Naive thymus-derived CD4-positive, alpha-beta T cell (primary cell): ENCODE measurements around the gene GTPBP3. TPM values are rescaled to one million over a fixed set of nuclear protein-coding genes. Genes with fewer than 3 reads are reported as not detected.

Experiments used
- ATAC-seq: fragments of 150-1000 bp; cut with Tn5 transposase; 2 replicates; pipeline ENCODE4 v1.10.0; 2021; ENCODE audit warnings: mild to moderate bottlenecking, moderate library complexity
- CTCF ChIA-PET: fragments of 350-600 bp; sonication (Branson Sonifier 250); formaldehyde crosslinking; loops from one replicate; lab custom pipeline; 2021; ENCODE audit warnings: antibody characterized with exemption; lab: Charles Lee
- POLR2A ChIA-PET: fragments of 350-600 bp; sonication (Branson Sonifier 250); formaldehyde crosslinking; loops from one replicate; lab custom pipeline; 2021; ENCODE audit warnings: antibody characterized with exemption, inconsistent platforms; lab: Charles Lee
- DNase-seq, 9 donors: peaks; one replicate each; pipeline versions ENCODE4 v3.0.0 to v3.0.0-alpha.2; 2020 to 2022; ENCODE audit warnings: mixed read lengths in 1 of 9
- H3K27ac ChIP-seq: one replicate; pipeline ENCODE4 v1.7.0; 2013; ENCODE audit warnings: mild to moderate bottlenecking, low read depth, low read length, moderate library complexity
- H3K27me3 ChIP-seq, 2 donors: one replicate each; pipeline ENCODE4 v1.7.0; 2013; ENCODE audit warnings: low read length in 2 of 2, mild to moderate bottlenecking in 2 of 2, moderate library complexity in 2 of 2; ENCODE audit not compliant: control insufficient read depth in 2 of 2, insufficient read depth in 2 of 2
- H3K36me3 ChIP-seq, 3 experiments: 1 replicate in 2 of 3; 2 replicates in 1 of 3; pipeline ENCODE4 v1.7.0; 2013; ENCODE audit warnings: low read length in 3 of 3, mild to moderate bottlenecking in 3 of 3, moderate library complexity in 1 of 3; ENCODE audit not compliant: insufficient read depth in 3 of 3, control insufficient read depth in 2 of 3
- H3K4me1 ChIP-seq, 2 donors: one replicate each; pipeline ENCODE4 v1.7.0; 2013; ENCODE audit warnings: low read length in 2 of 2, mild to moderate bottlenecking in 2 of 2, moderate library complexity in 1 of 2; ENCODE audit not compliant: control insufficient read depth in 2 of 2, insufficient read depth in 2 of 2
- H3K4me3 ChIP-seq: 2 replicates; pipeline ENCODE4 v1.7.0; 2013; ENCODE audit warnings: mild to moderate bottlenecking, low read length
- H3K9me3 ChIP-seq, 3 experiments: 1 replicate in 2 of 3; 2 replicates in 1 of 3; pipeline ENCODE4 v1.7.0; 2013; ENCODE audit warnings: low read length in 3 of 3; ENCODE audit not compliant: control insufficient read depth in 2 of 3
- H3K27ac Mint-ChIP-seq, 9 donors: one replicate each; pipeline ENCODE4 v1.8.0; 2020 to 2022; ENCODE audit warnings: mixed read lengths in 9 of 9, mild to moderate bottlenecking in 8 of 9, moderate library complexity in 5 of 9, inconsistent platforms in 2 of 9
- H3K27me3 Mint-ChIP-seq, 5 donors: one replicate each; pipeline ENCODE4 v1.8.0; 2021 to 2022; ENCODE audit warnings: mixed read lengths in 5 of 5, mild to moderate bottlenecking in 1 of 5
- H3K36me3 Mint-ChIP-seq, 5 donors: one replicate each; pipeline ENCODE4 v1.8.0; 2020 to 2022; ENCODE audit warnings: mixed read lengths in 5 of 5, mild to moderate bottlenecking in 3 of 5, inconsistent platforms in 1 of 5
- H3K4me1 Mint-ChIP-seq, 7 donors: one replicate each; pipeline ENCODE4 v1.8.0; 2020 to 2022; ENCODE audit warnings: mixed read lengths in 7 of 7, mild to moderate bottlenecking in 3 of 7, inconsistent platforms in 1 of 7
- H3K4me3 Mint-ChIP-seq, 10 donors: one replicate each; pipeline ENCODE4 v1.8.0; 2020 to 2022; ENCODE audit warnings: mild to moderate bottlenecking in 10 of 10, mixed read lengths in 10 of 10, moderate library complexity in 6 of 10, inconsistent platforms in 2 of 10
- H3K9me3 Mint-ChIP-seq, 11 donors: one replicate each; pipeline ENCODE4 v1.8.0; 2020 to 2022; ENCODE audit warnings: mixed read lengths in 11 of 11, mild to moderate bottlenecking in 4 of 11, inconsistent platforms in 1 of 11, moderate library complexity in 1 of 11
- intact Hi-C, 2 donors: fragments of 100-400 bp; cut with micrococcal nuclease; formaldehyde crosslinking; loops; one replicate each; pipeline ENCODE4 v1.15.1; 2023
- polyA plus RNA-seq, 2 donors: library from polyadenylated mRNA; unstranded; fragments of 300-500 nt; fragmentation: Illumina TruSeq; gene quantifications; one replicate each; pipeline ENCODE4 v1.2.3, GENCODE V29; 2021
- total RNA-seq, 6 experiments: library from RNA in 5 of 6; stranded (reverse) in 5 of 6; gene quantifications; 1 replicate in 5 of 6; 2 replicates in 1 of 6; pipeline ENCODE4 v1.2.3 and lab custom pipeline; 2021 to 2026

The GTPBP3 gene
- total and polyA plus RNA-seq, 7 experiments from 2014 or later = 5.1 to 59.8 (median 36.8) TPM

DNA sequence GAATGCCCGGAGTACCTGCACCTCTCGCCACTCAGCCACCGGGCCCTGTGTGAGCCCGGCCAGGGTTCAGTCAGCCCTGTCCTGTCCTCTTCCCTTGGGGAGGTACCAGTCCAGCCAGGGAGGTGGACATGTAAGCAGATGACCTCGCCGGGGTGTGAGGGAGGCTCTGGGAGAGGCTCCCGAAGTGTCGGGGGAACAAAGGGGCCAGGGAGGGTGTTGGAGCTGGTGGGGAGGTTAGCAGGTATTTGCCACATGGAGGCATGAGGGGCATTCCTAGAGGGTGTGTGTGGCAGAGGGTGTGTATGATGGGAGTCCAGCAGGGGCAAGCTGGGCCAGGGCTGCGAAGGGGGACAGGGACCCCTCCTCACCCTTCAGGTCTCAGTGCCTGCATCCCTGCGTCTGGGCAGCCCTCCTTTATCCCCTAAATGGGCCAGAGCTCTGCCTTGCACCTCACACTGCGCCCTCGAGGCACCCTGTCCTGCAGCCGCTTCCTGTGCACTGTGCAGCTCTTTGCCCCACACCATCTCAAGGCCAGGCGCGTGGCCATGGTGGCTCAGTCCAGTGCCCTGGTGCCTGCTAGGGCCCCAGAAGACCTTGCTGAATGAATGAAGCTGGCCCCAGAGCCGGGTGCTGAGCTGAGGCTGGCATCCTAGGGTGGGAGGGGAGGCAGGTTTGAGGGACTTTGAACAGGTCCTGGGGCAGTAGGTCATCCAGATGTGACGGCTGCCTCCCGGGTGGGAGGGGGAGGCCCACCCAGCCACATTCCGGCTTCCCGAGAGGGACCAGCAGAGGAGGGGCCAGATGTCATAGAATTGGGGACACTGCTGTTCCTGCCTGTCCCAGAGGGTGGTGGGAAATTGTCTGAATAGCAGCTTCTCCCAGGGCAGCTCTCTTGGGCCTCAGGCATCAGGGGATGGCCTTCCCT lies 24.9 kb upstream of the GTPBP3 start:
- ChIA-PET POLR2A (interaction anchor here (1.3 kb wide), 1 partner anchor 22 kb away, joined by 3 read pairs; the partner anchor contains the start of gene ANO8), CTCF (no interaction called here)
- Histone ChIP-seq H3K4me1 (peaks cover 13 to 15% of the 10 kb centered on the region in 2 donors), H3K9me3 (no peaks in the 10 kb centered on the region), H3K27me3 (no peaks in the 10 kb centered on the region), H3K4me3 (no peak overlapping the region), H3K27ac (no peak overlapping the region), H3K36me3 (peaks cover 0 to 44% (median 16%) of the 10 kb centered on the region in 3 experiments)
- Mint-ChIP-seq H3K4me3 (peak overlapping the region in 1 of 10 donors; percentile 74), H3K27me3 (no peaks in the 10 kb centered on the region), H3K4me1 (peaks cover 24 to 37% (median 33%) of the 10 kb centered on the region in 7 donors), H3K27ac (no peak overlapping the region), H3K9me3 (no peaks in the 10 kb centered on the region), H3K36me3 (peaks cover 0 to 13% (median 4%) of the 10 kb centered on the region in 5 donors)
- intact Hi-C loops = no loop called here
- ATAC-seq (no peak), DNase-seq (no peak)

DNA sequence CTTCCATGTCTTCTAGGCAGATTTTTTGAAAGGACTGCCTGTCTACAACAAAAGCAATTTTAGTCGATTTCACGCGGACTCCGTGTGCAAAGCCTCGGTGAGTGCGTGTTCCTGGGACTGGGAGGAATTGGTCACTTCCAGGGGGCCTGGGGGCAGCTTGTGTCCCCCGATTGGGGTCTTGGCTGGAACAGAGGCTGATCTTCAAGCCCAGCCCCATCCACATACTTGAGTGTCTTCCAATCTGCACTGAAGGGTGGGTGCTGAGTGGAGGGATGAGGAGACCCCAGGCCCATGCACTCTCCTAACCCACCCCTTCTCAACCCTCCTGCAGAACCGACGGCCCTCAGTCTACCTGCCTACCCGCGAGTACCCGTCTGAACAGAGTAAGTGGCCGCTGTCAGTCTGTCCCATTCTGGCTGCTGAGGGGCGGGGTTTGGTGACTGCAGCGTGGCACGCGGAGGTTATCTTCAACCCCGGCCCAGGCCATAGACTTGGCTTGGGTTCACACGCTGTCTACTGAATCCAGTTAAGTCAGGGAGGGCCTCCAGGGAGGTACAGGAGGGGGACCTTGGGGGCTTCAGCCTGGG lies 23.3 kb upstream of the GTPBP3 start:
- no peaks in the 10 kb centered on the region for H3K27me3 ChIP-seq
- Mint-ChIP-seq H3K36me3 (peaks cover 0 to 13% (median 4%) of the 10 kb centered on the region in 5 donors), H3K9me3 (peaks cover 0 to 2% (median 0%) of the 10 kb centered on the region in 11 donors), H3K27ac (peak overlapping the region in 1 of 9 donors; percentile 33), H3K27me3 (no peaks in the 10 kb centered on the region), H3K4me1 (peaks cover 16 to 27% (median 24%) of the 10 kb centered on the region in 7 donors), H3K4me3 (no peak overlapping the region)
- DNase-seq (no peak), ATAC-seq (no peak)
- peaks cover 13 to 15% of the 10 kb centered on the region in 2 donors for H3K4me1 ChIP-seq
- intact Hi-C loops = no loop called here
- CTCF ChIA-PET = no interaction called here
- H3K4me3 ChIP-seq = no peak overlapping the region
- POLR2A ChIA-PET = interaction anchor here (0.7 to 1.3 kb wide), 2 partner anchors 20 to 24 kb away, joined by 3 to 4 read pairs; partner anchors contain the start of gene ANO8
- H3K27ac ChIP-seq = no peak overlapping the region
- H3K36me3 ChIP-seq = peaks cover 0 to 55% (median 16%) of the 10 kb centered on the region in 3 experiments
- no peaks in the 10 kb centered on the region for H3K9me3 ChIP-seq

DNA sequence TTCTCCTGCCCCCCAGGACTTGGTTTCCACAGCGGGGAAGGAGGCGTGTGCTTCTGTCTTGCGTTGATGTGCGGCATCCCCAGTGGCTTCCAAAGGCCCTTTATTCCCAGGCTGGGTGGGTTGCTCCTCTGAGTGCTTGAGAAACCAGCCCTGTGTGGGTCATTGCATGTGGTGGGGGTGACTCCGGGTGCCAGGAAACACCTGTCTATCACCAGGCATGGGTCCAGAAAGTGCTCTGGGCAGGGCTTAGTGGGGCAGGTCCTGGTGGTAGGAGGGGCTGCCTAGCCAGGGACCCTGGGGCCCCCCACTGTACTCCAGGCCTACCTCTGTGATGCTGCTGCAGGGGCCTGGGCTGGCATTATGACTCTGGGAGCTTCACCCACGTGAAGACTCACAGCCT lies 18.4 kb upstream of the GTPBP3 start:
- DNase-seq (no peak), ATAC-seq (no peak)
- intact Hi-C loops = no loop called here
- Mint-ChIP-seq H3K36me3 (peaks cover 0 to 10% (median 0%) of the 10 kb centered on the region in 5 donors), H3K4me1 (peaks cover 3 to 11% (median 7%) of the 10 kb centered on the region in 7 donors), H3K9me3 (peaks cover 0 to 3% (median 0%) of the 10 kb centered on the region in 11 donors), H3K27me3 (no peaks in the 10 kb centered on the region), H3K4me3 (no peak overlapping the region), H3K27ac (no peak overlapping the region)
- Histone ChIP-seq H3K9me3 (no peaks in the 10 kb centered on the region), H3K4me1 (no peaks in the 10 kb centered on the region), H3K4me3 (no peak overlapping the region), H3K27me3 (no peaks in the 10 kb centered on the region), H3K36me3 (peaks cover 0 to 63% (median 18%) of the 10 kb centered on the region in 3 experiments), H3K27ac (no peak overlapping the region)
- ChIA-PET POLR2A (no interaction called here), CTCF (no interaction called here)

DNA sequence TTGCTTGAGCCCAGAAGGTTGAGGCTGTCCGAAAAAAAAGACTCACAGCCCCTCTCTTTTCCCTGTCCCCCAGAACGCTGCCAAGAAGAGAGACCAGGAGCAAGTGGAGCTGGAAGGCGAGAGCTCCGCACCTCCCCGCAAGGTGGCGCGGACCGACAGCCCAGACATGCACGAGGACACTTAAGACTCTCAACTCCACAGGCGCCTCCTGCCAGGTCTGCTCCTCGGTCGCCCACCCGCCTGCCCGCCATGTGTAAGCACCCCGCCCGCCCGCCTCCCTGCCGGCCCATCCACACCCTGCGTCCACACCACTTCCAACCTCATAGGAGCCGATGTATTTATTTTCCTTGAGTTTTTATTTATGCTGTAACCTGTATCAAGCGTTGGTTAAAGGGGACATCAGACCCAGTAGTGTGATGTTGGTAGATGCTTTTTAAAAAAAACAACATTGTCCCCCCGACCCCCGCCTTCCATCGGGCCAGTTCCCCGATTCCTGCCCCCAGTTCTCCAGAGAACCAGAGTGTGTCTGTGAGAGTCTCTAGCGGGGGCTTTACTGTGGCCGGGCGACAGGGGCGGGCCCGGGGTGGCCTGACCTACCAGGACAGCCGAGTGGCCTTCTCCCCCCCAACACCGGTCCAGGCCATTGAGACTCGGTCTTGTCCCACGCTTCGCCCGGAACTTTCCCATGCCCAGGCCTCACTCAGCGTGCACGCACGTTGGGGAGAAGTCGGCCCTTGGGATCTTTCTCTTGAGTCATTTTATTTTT lies 17.7 kb upstream of the GTPBP3 start:
- Histone ChIP-seq H3K27me3 (no peaks in the 10 kb centered on the region), H3K4me3 (no peak overlapping the region), H3K36me3 (peaks cover 0 to 56% (median 13%) of the 10 kb centered on the region in 3 experiments), H3K27ac (no peak overlapping the region), H3K9me3 (no peaks in the 10 kb centered on the region), H3K4me1 (no peaks in the 10 kb centered on the region)
- H3K9me3 Mint-ChIP-seq = peaks cover 0 to 3% (median 0%) of the 10 kb centered on the region in 11 donors
- no peak for ATAC-seq
- no peaks in the 10 kb centered on the region for H3K27me3 Mint-ChIP-seq
- POLR2A ChIA-PET = no interaction called here
- H3K36me3 Mint-ChIP-seq = peaks cover 0 to 10% (median 0%) of the 10 kb centered on the region in 5 donors
- no peak for DNase-seq
- no peak overlapping the region for H3K27ac Mint-ChIP-seq
- intact Hi-C loops = no loop called here
- CTCF ChIA-PET = no interaction called here
- peak overlapping the region in 1 of 10 donors; percentile 34 for H3K4me3 Mint-ChIP-seq
- H3K4me1 Mint-ChIP-seq = peaks cover 3 to 11% (median 7%) of the 10 kb centered on the region in 7 donors

DNA sequence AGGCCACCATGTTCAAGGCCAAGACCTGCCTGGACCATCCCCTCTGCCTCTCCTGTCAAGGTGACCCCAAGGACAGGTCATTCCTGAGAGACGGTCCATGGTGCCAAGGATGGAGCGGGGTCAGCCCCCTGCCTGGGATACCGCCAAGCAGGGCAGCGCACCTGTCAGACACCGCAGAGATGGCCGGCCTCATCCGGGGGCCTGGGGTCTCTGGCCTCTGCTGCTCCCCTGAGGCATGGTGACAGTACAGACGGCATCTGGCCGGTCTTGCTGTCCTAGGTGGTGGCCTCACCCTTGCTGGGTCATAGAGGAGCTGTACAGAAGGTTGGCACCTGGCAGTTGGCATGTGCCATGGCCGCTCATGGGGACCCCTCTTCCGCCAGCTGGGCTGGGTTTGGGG lies 16.9 kb upstream of the GTPBP3 start:
- ChIA-PET CTCF (no interaction called here), POLR2A (interaction anchor here (0.7 kb wide), 1 partner anchor 12 kb away, joined by 3 read pairs; no protein-coding TSS in a partner anchor)
- Histone ChIP-seq H3K4me3 (no peak overlapping the region), H3K27me3 (no peaks in the 10 kb centered on the region), H3K36me3 (peaks cover 0 to 52% (median 12%) of the 10 kb centered on the region in 3 experiments), H3K27ac (no peak overlapping the region), H3K4me1 (no peaks in the 10 kb centered on the region), H3K9me3 (no peaks in the 10 kb centered on the region)
- Mint-ChIP-seq H3K27ac (no peak overlapping the region), H3K4me3 (no peak overlapping the region), H3K27me3 (no peaks in the 10 kb centered on the region), H3K36me3 (peaks cover 0 to 10% (median 0%) of the 10 kb centered on the region in 5 donors), H3K4me1 (peaks cover 3 to 11% (median 7%) of the 10 kb centered on the region in 7 donors), H3K9me3 (peaks cover 0 to 3% (median 0%) of the 10 kb centered on the region in 11 donors)
- ATAC-seq (no peak), DNase-seq (no peak)
- intact Hi-C loops = no loop called here
